HEK293 (cell line): Measurements from ENCODE around the gene PEX5L.

Experiments used
- CTCF ChIA-PET: fragments of 350-600 bp; formaldehyde crosslinking; extraction: SDS; loops from one replicate; lab custom pipeline; 2021; ENCODE audit warnings: antibody characterized with exemption; lab: Yijun Ruan, JAX
- POLR2A ChIA-PET: fragments of 300-600 bp; formaldehyde crosslinking; extraction: SDS; loops from one replicate; lab custom pipeline; 2020; ENCODE audit warnings: antibody characterized with exemption, inconsistent platforms; lab: Yijun Ruan, JAX
- H3K27ac ChIP-seq: fragments of 200-500 bp; sonication (Bioruptor generic); 2 replicates; pipeline ENCODE4 v1.5.1; 2014; ENCODE audit warnings: low read depth, low read length, control low read depth, inconsistent platforms; ENCODE audit errors: extremely low read depth
- H3K36me3 ChIP-seq, 2 experiments: fragments of 200-500 bp in 1 of 2; sonication (Bioruptor generic) in 1 of 2; 1 replicate in 1 of 2; 2 replicates in 1 of 2; pipeline ENCODE4 v1.5.1; 2014 to 2017; ENCODE audit warnings: inconsistent platforms in 2 of 2, low read length in 2 of 2; ENCODE audit not compliant: control insufficient read depth in 2 of 2, insufficient read depth in 1 of 2
- H3K4me1 ChIP-seq: fragments of 200-500 bp; sonication (Bioruptor generic); 2 replicates; pipeline ENCODE4 v1.5.1; 2014; ENCODE audit warnings: mild to moderate bottlenecking, low read length, inconsistent platforms; ENCODE audit not compliant: control insufficient read depth, insufficient read depth
- H3K4me3 ChIP-seq: 2 replicates; pipeline ENCODE4 v1.5.1; 2011; ENCODE audit warnings: low read depth, mild to moderate bottlenecking, control low read depth, low read length, moderate library complexity
- H3K9me3 ChIP-seq: fragments of 200-500 bp; sonication (Bioruptor generic); 2 replicates; pipeline ENCODE4 v1.5.1; 2014; ENCODE audit warnings: low read depth, low read length, inconsistent platforms; ENCODE audit not compliant: control insufficient read depth, insufficient read depth
- FEZF1 ChIP-seq: fragments of 450-650 bp; formaldehyde crosslinking; IDR thresholded peaks from 2 replicates; pipeline ENCODE4 v1.5.1; 2016; ENCODE audit warnings: missing biosample characterization, missing genetic modification characterization
- GLIS1 ChIP-seq: fragments of 450-650 bp; formaldehyde crosslinking; IDR thresholded peaks from 2 replicates; pipeline ENCODE4 v1.5.1; 2016; ENCODE audit warnings: missing biosample characterization, missing genetic modification characterization
- HOXA7 ChIP-seq: sonication (generic); formaldehyde crosslinking; IDR thresholded peaks from 2 replicates; pipeline ENCODE4 v1.8.1; 2022; ENCODE audit warnings: missing genetic modification reagents, borderline replicate concordance
- KLF10 ChIP-seq: fragments of 450-650 bp; IDR thresholded peaks from 2 replicates; pipeline ENCODE4 v1.5.1; 2018; ENCODE audit warnings: missing biosample characterization, mild to moderate bottlenecking, missing genetic modification characterization
- KLF7 ChIP-seq: fragments of 450-650 bp; formaldehyde crosslinking; IDR thresholded peaks from 2 replicates; pipeline ENCODE4 v1.5.1; 2016; ENCODE audit warnings: missing biosample characterization, missing genetic modification characterization, borderline replicate concordance
- MYNN ChIP-seq: fragments of 450-650 bp; formaldehyde crosslinking; IDR thresholded peaks from 2 replicates; pipeline ENCODE4 v1.5.1; 2016; ENCODE audit warnings: missing biosample characterization, missing genetic modification characterization, borderline replicate concordance
- SALL2 ChIP-seq: fragments of 450-650 bp; formaldehyde crosslinking; IDR thresholded peaks from 2 replicates; pipeline ENCODE4 v1.5.0; 2017; ENCODE audit warnings: missing biosample characterization, mild to moderate bottlenecking, missing genetic modification characterization, borderline replicate concordance
- SCRT2 ChIP-seq: fragments of 450-650 bp; formaldehyde crosslinking; IDR thresholded peaks from 2 replicates; pipeline ENCODE4 v1.5.1; 2016; ENCODE audit warnings: missing biosample characterization, missing genetic modification characterization
- ZBTB8A ChIP-seq: fragments of 450-650 bp; formaldehyde crosslinking; IDR thresholded peaks from 2 replicates; pipeline ENCODE4 v1.5.1; 2016; ENCODE audit warnings: missing biosample characterization, missing genetic modification characterization
- ZNF132 ChIP-seq: fragments of 450-650 bp; formaldehyde crosslinking; IDR thresholded peaks from 2 replicates; pipeline ENCODE4 v1.5.1; 2017; ENCODE audit warnings: missing biosample characterization, missing genetic modification characterization, borderline replicate concordance
- ZNF140 ChIP-seq: fragments of 450-650 bp; formaldehyde crosslinking; IDR thresholded peaks from 2 replicates; pipeline ENCODE4 v1.5.1; 2016; ENCODE audit warnings: missing biosample characterization, missing genetic modification characterization
- ZNF148 ChIP-seq: fragments of 450-650 bp; formaldehyde crosslinking; IDR thresholded peaks from 2 replicates; pipeline ENCODE4 v1.5.0; 2017; ENCODE audit warnings: missing biosample characterization, missing genetic modification characterization, borderline replicate concordance
- ZNF19 ChIP-seq: fragments of 450-650 bp; formaldehyde crosslinking; IDR thresholded peaks from 2 replicates; pipeline ENCODE4; 2016; ENCODE audit warnings: missing biosample characterization, missing genetic modification characterization, low read depth
- ZNF214 ChIP-seq: fragments of 450-650 bp; formaldehyde crosslinking; IDR thresholded peaks from 2 replicates; pipeline ENCODE4 v1.5.1; 2017; ENCODE audit warnings: missing biosample characterization, mild to moderate bottlenecking, missing genetic modification characterization, borderline replicate concordance
- ZNF239 ChIP-seq: fragments of 450-650 bp; formaldehyde crosslinking; IDR thresholded peaks from 2 replicates; pipeline ENCODE4 v1.5.1; 2016; ENCODE audit warnings: missing biosample characterization, missing genetic modification characterization
- ZNF341 ChIP-seq: fragments of 450-650 bp; formaldehyde crosslinking; IDR thresholded peaks from 2 replicates; pipeline ENCODE4; 2016; ENCODE audit warnings: low read depth, missing biosample characterization, missing genetic modification characterization
- ZNF394 ChIP-seq: fragments of 450-650 bp; formaldehyde crosslinking; IDR thresholded peaks from 2 replicates; pipeline ENCODE4 v1.5.1; 2016; ENCODE audit warnings: missing biosample characterization, missing genetic modification characterization, mild to moderate bottlenecking, moderate library complexity, borderline replicate concordance
- ZNF398 ChIP-seq: fragments of 450-650 bp; formaldehyde crosslinking; IDR thresholded peaks from 2 replicates; pipeline ENCODE4 v1.5.1; 2017; ENCODE audit warnings: missing biosample characterization, missing genetic modification characterization
- ZNF600 ChIP-seq: fragments of 450-650 bp; formaldehyde crosslinking; IDR thresholded peaks from 2 replicates; pipeline ENCODE4 v1.5.1; 2016; ENCODE audit warnings: missing biosample characterization, missing genetic modification characterization
- ZNF629 ChIP-seq: fragments of 450-650 bp; formaldehyde crosslinking; IDR thresholded peaks from 2 replicates; pipeline ENCODE4 v1.5.1; 2017; ENCODE audit warnings: missing biosample characterization, missing genetic modification characterization
- ZNF645 ChIP-seq: fragments of 450-650 bp; formaldehyde crosslinking; IDR thresholded peaks from 2 replicates; pipeline ENCODE4; 2016; ENCODE audit warnings: missing biosample characterization, missing genetic modification characterization
- ZNF677 ChIP-seq: fragments of 450-650 bp; IDR thresholded peaks from 2 replicates; pipeline ENCODE4 v1.5.0; 2018; ENCODE audit warnings: missing biosample characterization, mild to moderate bottlenecking, missing genetic modification characterization, moderate library complexity
- ZNF701 ChIP-seq: fragments of 450-650 bp; formaldehyde crosslinking; IDR thresholded peaks from 2 replicates; pipeline ENCODE4 v1.5.1; 2016; ENCODE audit warnings: missing biosample characterization, missing genetic modification characterization
- ZNF785 ChIP-seq: fragments of 450-650 bp; formaldehyde crosslinking; IDR thresholded peaks from 2 replicates; pipeline ENCODE4 v1.5.1; 2016; ENCODE audit warnings: missing biosample characterization, missing genetic modification characterization
- ZNF791 ChIP-seq: fragments of 450-650 bp; formaldehyde crosslinking; IDR thresholded peaks from 2 replicates; pipeline ENCODE4 v1.5.1; 2016; ENCODE audit warnings: missing biosample characterization, missing genetic modification characterization
- ZNF837 ChIP-seq: fragments of 450-650 bp; formaldehyde crosslinking; IDR thresholded peaks from 2 replicates; pipeline ENCODE4 v1.5.1; 2016; ENCODE audit warnings: missing biosample characterization, missing genetic modification characterization
- ZSCAN30 ChIP-seq: fragments of 450-650 bp; IDR thresholded peaks from 2 replicates; pipeline ENCODE4 v1.5.1; 2018; ENCODE audit warnings: missing biosample characterization, mild to moderate bottlenecking, missing genetic modification characterization, moderate library complexity

Gene PEX5L

GRCh38 chr3:179991104-179991503 lies 45.6 kb downstream of the PEX5L start (continued):
- no peak for TF ChIP-seq ZNF19
- no peak for TF ChIP-seq GLIS1 (tag by site-specific recombination)

- Histone ChIP-seq H3K9me3 (no peaks in the 10 kb centered on the region), H3K4me1 (no peaks in the 10 kb centered on the region), H3K27ac (no peak overlapping the region), H3K4me3 (no peak overlapping the region)
- ChIA-PET POLR2A (no interaction called here), CTCF (interaction anchor here (0.7 kb wide), 1 partner anchor 1271 kb away, joined by 5 read pairs; no protein-coding TSS in a partner anchor)
- TF ChIP-seq ZSCAN30 (tag by site-specific recombination): no peak
- no peak for TF ChIP-seq ZNF701 (tag by site-specific recombination)
- no peak for TF ChIP-seq ZNF132 (tag by site-specific recombination)
- TF ChIP-seq SCRT2 (tag by site-specific recombination): no peak
- no peak for TF ChIP-seq ZNF645 (tag by site-specific recombination)
- no peak for TF ChIP-seq KLF10 (tag by site-specific recombination)
- TF ChIP-seq FEZF1 (tag by site-specific recombination): no peak
- no peak for TF ChIP-seq HOXA7 (CRISPR knock-in tag)
- no peak for TF ChIP-seq ZBTB8A (tag by site-specific recombination)
- no peak for TF ChIP-seq ZNF140 (tag by site-specific recombination)
- TF ChIP-seq SALL2 (tag by site-specific recombination): no peak
- TF ChIP-seq ZNF239 (tag by site-specific recombination): no peak
- no peak for TF ChIP-seq ZNF341
- TF ChIP-seq KLF7 (tag by site-specific recombination): no peak
- TF ChIP-seq, all 188 proteins: peak for 0
- no peaks in the 10 kb centered on the region for H3K36me3 ChIP-seq
Observed at GRCh38 chr3:179981646-179982045, 55.1 kb downstream of the PEX5L start.

GRCh38 chr3:179977356-179977755 lies 59.4 kb downstream of the PEX5L start:
- CTCF ChIA-PET: no interaction called here
- H3K4me3 ChIP-seq: no peak overlapping the region
- H3K27ac ChIP-seq: no peak overlapping the region
- POLR2A ChIA-PET: no interaction called here
- H3K36me3 ChIP-seq: no peaks in the 10 kb centered on the region
- H3K4me1 ChIP-seq: no peaks in the 10 kb centered on the region
- H3K9me3 ChIP-seq: no peaks in the 10 kb centered on the region
- TF ChIP-seq ZNF785 (tag by site-specific recombination): no peak
- TF ChIP-seq ZNF600: no peak
- TF ChIP-seq ZNF398: no peak
- no peak for TF ChIP-seq ZNF677
- no peak for TF ChIP-seq ZNF629 (tag by site-specific recombination)
- no peak for TF ChIP-seq ZNF214 (tag by site-specific recombination)
- TF ChIP-seq ZNF394 (tag by site-specific recombination): no peak
- no peak for TF ChIP-seq ZNF837
- no peak for TF ChIP-seq ZNF791 (tag by site-specific recombination)
- no peak for TF ChIP-seq ZNF148 (tag by site-specific recombination)
- TF ChIP-seq MYNN (tag by site-specific recombination): no peak
